Right lung (tissue), 5 donors: ENCODE results near the gene GHITM. TPM values are rescaled to one million over a fixed set of nuclear protein-coding genes. Genes with fewer than 3 reads are reported as not detected.
"Not testable (repeated sequence)": the region's sequence is repeated elsewhere in the genome, so short reads cannot be mapped to it uniquely, and the experiment has no call there.

Experiments used
- DNase-seq, 2 donors: peaks; one replicate each; pipeline ENCODE4 v3.0.0-alpha.2; 2013
- polyA plus RNA-seq, 5 donors: library from polyadenylated mRNA; unstranded; fragments of 120-200 nt; gene quantifications; one replicate each; pipeline versions ENCODE4 v1.2.1 to v1.2.3, GENCODE V29; 2013; ENCODE audit warnings: inconsistent platforms in 1 of 5, low replicate concordance in 1 of 5; ENCODE audit not compliant: insufficient read length in 5 of 5, insufficient read depth in 1 of 5

GHITM gene
- polyA plus RNA-seq, 5 donors: 109 to 136 (median 122) TPM

- DNase-seq: no peak
Observed at GRCh38 chr10:84173501-84173929, 34.2 kb downstream of the GHITM start, which contains the start of gene GPR15LG. GPR15LG (plus strand) TSS chr10:84173801; CDS start chr10:84173852, 51 bp downstream.

GRCh38 chr10:84175436-84175835, 36.1 kb downstream of the GHITM start:
- no peak for DNase-seq

GRCh38 chr10:84176351-84176750, 37.0 kb downstream of the GHITM start:
- DNase-seq: no peak

- DNase-seq: no peak
Observed at GRCh38 chr10:84176836-84177474, 37.6 kb downstream of the GHITM start.

GRCh38 chr10:84177541-84178141, 38.3 kb downstream of the GHITM start:
- DNase-seq: no peak

- DNase-seq: no peak
Observed at GRCh38 chr10:84178160-84178609, 38.9 kb downstream of the GHITM start.

GRCh38 chr10:84179059-84179710, 39.9 kb downstream of the GHITM start:
- no peak for DNase-seq

GRCh38 chr10:84180386-84180785, 41.1 kb downstream of the GHITM start:
- DNase-seq: not testable (repeated sequence)

- no peak for DNase-seq
Observed at GRCh38 chr10:84181631-84182030, 42.3 kb downstream of the GHITM start.

- no peak for DNase-seq
Observed at GRCh38 chr10:84184517-84184916, 45.2 kb downstream of the GHITM start.

GRCh38 chr10:84185526-84186175, 46.3 kb downstream of the GHITM start:
- DNase-seq: no peak

- DNase-seq: no peak
Observed at GRCh38 chr10:84188815-84189214, 49.5 kb downstream of the GHITM start.

- DNase-seq: no peak
Observed at GRCh38 chr10:84190621-84191020, 51.3 kb downstream of the GHITM start.

GRCh38 chr10:84191106-84191505, 51.8 kb downstream of the GHITM start:
- no peak for DNase-seq

GRCh38 chr10:84193327-84193726, 54.0 kb downstream of the GHITM start:
- DNase-seq: no peak

GRCh38 chr10:84193846-84194423, 54.6 kb downstream of the GHITM start:
- DNase-seq: no peak

- DNase-seq: no peak
Observed at GRCh38 chr10:84194424-84195043, 55.2 kb downstream of the GHITM start, which contains the start of gene CDHR1. CDHR1 (plus strand) TSS chr10:84194537; CDS start chr10:84194761, 224 bp downstream.

GRCh38 chr10:84195044-84195830, 55.9 kb downstream of the GHITM start:
- DNase-seq: no peak

GRCh38 chr10:84196083-84196482, 56.8 kb downstream of the GHITM start:
- no peak for DNase-seq

GRCh38 chr10:84196941-84197340, 57.6 kb downstream of the GHITM start:
- DNase-seq: no peak

GRCh38 chr10:84197643-84198042, 58.3 kb downstream of the GHITM start:
- DNase-seq: no peak
